ENCODE data around the gene ALDH3A2.

Gene ALDH3A2

GRCh38 chr17:19648475-19649273 is at the start of gene ALDH3A2:
TSS of gene ALDH3A2 (plus strand) at chr17:19648751. CDS start at chr17:19648972, 221 bp downstream.
- peak; percentile 94 for DNase-seq

GRCh38 chr17:19610311-19610710 is 38.2 kb upstream of the ALDH3A2 start:
- DNase-seq: no peak

- no peak for DNase-seq
Observed at GRCh38 chr17:19610879-19611278, 37.7 kb upstream of the ALDH3A2 start.

GRCh38 chr17:19613979-19614378 is 34.6 kb upstream of the ALDH3A2 start:
- no peak for DNase-seq

- DNase-seq: no peak
Observed at GRCh38 chr17:19614900-19615299, 33.7 kb upstream of the ALDH3A2 start.

- no peak for DNase-seq
Observed at GRCh38 chr17:19618015-19618414, 30.5 kb upstream of the ALDH3A2 start.

- DNase-seq: no peak
Observed at GRCh38 chr17:19619705-19620325, 28.7 kb upstream of the ALDH3A2 start.

GRCh38 chr17:19621697-19622096 is 26.9 kb upstream of the ALDH3A2 start:
- no peak for DNase-seq

- DNase-seq: no peak
Observed at GRCh38 chr17:19626079-19626478, 22.5 kb upstream of the ALDH3A2 start.

GRCh38 chr17:19629449-19629848 is 19.1 kb upstream of the ALDH3A2 start:
- DNase-seq: no peak

GRCh38 chr17:19630035-19630434 is 18.5 kb upstream of the ALDH3A2 start:
- no peak for DNase-seq

- no peak for DNase-seq
Observed at GRCh38 chr17:19630661-19631060, 17.9 kb upstream of the ALDH3A2 start.

- DNase-seq: no peak
Observed at GRCh38 chr17:19631905-19632304, 16.6 kb upstream of the ALDH3A2 start.

- DNase-seq: no peak
Observed at GRCh38 chr17:19641687-19642372, 6.7 kb upstream of the ALDH3A2 start.

GRCh38 chr17:19642373-19642893 is 6.1 kb upstream of the ALDH3A2 start:
- no peak for DNase-seq

- no peak for DNase-seq
Observed at GRCh38 chr17:19644493-19645210, 3.9 kb upstream of the ALDH3A2 start.

GRCh38 chr17:19645734-19646201 is 2.8 kb upstream of the ALDH3A2 start:
- DNase-seq: no peak

- no peak for DNase-seq
Observed at GRCh38 chr17:19646788-19647696, 1.5 kb upstream of the ALDH3A2 start.

- DNase-seq: no peak
Observed at GRCh38 chr17:19647697-19648474, 665 bp upstream of the ALDH3A2 start.

GRCh38 chr17:19649274-19649541 is 657 bp downstream of the ALDH3A2 start:
- DNase-seq: no peak

GRCh38 chr17:19650826-19651225 is 2.3 kb downstream of the ALDH3A2 start:
- DNase-seq: no peak

All from 8988T (cell line).